VCaP (cell line): Measurements from ENCODE around the gene TTLL10.

Experiments used
- H3K27ac ChIP-seq: fragments of 450-650 bp; 2 replicates; pipeline ENCODE4 v1.5.1; 2017
- TF ChIP-seq, protein P1 (sequence below): fragments of 450-650 bp; conservative IDR thresholded peaks from 2 replicates; pipeline ENCODE4 v1.5.1; 2017; ENCODE audit warnings: mild to moderate bottlenecking, moderate library complexity

TTLL10 gene

DNA sequence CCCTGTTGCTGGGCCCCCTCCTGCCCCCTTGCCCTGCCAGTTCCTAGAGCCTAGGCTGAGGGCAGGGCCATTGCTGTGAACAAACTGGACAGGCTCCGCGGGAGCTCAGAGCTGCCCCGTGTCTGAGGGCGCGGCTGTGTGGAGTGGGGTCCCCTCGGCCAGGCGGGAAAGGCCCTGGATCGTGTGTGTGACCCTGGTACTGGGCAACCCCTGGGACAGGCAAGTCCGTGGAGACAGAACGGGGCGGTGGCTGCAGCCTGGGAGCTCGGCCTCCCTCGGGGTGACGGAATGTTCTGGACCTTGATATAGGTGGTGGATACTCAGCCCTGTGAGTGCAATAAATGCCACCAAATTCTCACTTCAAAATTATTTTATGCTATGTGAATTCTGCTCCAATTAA lies 30.0 kb upstream of the TTLL10 start:
- TF ChIP-seq, protein P1, sequence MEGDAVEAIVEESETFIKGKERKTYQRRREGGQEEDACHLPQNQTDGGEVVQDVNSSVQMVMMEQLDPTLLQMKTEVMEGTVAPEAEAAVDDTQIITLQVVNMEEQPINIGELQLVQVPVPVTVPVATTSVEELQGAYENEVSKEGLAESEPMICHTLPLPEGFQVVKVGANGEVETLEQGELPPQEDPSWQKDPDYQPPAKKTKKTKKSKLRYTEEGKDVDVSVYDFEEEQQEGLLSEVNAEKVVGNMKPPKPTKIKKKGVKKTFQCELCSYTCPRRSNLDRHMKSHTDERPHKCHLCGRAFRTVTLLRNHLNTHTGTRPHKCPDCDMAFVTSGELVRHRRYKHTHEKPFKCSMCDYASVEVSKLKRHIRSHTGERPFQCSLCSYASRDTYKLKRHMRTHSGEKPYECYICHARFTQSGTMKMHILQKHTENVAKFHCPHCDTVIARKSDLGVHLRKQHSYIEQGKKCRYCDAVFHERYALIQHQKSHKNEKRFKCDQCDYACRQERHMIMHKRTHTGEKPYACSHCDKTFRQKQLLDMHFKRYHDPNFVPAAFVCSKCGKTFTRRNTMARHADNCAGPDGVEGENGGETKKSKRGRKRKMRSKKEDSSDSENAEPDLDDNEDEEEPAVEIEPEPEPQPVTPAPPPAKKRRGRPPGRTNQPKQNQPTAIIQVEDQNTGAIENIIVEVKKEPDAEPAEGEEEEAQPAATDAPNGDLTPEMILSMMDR: no peak
- no peak overlapping the region for H3K27ac ChIP-seq

DNA sequence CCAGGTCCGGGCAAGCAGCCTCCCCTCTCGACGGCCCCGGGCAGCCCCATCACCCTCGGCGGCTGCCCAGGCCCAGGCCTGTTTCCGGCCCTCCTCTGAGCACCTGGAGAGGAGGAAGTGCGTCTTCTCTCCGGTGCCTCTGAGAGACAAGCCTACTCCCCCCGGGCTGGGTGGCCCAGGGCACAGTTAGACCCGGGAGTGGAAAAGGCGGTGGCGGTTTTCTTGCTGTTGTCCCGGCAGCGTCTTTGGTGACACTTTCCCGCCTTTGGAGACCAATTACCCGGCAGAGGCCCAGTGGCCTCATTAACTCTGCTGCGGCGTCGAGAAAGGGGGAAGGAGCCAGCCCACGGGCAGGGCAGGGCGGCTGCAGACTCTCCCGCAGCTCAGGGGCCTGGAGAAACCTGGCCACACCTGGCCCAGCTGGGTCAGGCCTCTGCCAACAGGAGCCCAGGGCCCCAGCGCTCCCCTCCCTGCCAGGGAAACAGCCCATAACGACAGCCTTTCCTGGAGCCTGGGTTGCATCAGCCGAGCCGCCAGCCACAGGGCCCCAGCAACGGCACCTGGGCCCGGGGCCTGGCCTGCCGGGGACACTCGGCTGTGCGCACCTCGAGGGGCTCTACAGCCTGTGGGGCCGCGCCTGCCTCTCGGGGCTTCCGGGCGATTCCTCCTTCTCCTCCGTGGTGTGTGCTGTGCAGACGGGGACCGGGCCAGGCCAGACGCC lies 29.4 kb upstream of the TTLL10 start:
- TF ChIP-seq, protein P1: no peak
- no peak overlapping the region for H3K27ac ChIP-seq

DNA sequence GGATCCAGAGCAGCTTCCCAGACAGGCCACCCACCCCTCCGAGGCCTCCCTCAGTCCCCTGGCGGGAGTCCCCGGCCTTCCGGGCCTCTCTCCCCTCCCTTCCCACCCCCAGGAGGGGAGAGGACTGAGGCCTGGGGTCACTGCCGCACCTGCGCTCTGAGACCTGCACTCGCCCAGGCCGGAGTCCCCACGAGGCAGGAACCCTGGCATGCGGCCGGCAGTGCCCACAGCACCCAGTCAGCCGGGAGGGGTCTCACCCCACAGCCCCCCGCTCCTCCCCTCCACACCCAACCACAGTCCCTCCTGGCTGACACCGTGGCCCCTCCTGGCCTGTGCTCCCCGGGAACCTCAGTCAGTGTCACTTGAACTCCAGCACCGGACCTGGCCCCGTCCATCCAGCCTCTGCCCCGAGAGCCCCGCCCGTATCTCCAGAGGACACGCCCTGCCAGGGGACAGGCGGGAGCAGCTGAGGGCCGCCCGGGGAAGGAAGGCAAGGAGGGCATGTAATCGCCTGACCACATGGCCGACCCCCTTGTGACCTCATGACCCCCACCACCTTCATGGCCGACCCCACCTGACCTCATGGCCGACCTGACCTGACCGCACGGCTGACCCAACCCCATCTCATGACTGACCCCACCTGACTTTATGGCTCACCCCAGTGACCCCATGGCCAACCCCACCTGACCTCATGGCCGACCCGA lies 28.7 kb upstream of the TTLL10 start:
- no peak overlapping the region for H3K27ac ChIP-seq

DNA sequence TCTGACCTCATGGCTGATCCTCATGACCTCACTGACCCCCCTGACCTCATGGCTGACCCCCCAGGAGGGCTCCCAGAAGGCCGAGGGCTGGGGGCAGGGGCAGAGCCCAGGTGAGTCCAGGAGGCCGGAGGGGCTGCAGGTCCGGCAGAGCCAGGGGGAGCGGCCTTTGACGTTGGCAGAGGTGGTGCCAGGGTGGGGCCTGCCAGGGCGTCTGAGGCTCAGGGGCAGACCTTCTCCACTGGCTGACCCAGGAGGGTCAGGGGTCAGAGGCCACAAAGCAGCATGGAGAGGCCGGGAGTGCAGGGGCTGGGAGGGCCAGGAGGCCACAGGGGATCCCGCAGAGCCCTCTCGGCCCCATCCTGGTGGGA lies 28.1 kb upstream of the TTLL10 start:
- no peak overlapping the region for H3K27ac ChIP-seq
- TF ChIP-seq, protein P1: no peak

More for the DNA sequence above, 28.7 kb upstream of the TTLL10 start:
- TF ChIP-seq, protein P1: no peak

DNA sequence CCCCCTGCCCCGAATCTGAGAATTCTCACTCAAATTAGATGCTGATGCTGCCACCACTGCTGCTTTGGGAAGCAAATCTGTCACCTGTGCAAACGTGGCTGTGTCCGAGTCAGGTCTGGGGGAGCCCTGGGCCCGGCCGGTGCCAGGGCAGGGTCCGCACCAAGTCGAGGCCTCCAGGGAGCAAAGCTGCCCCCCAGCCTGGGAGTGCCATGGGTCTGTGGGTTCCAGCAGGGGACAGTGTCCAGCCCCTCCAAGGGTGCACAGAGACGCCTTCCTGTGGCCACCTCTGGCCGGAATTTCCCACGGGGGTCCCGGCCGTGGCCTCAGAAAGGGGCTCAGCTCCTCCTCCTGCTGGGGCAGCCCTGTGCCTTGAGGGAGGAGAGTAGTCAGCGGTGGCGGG lies 27.7 kb upstream of the TTLL10 start:
- TF ChIP-seq, protein P1: no peak
- H3K27ac ChIP-seq: no peak overlapping the region

DNA sequence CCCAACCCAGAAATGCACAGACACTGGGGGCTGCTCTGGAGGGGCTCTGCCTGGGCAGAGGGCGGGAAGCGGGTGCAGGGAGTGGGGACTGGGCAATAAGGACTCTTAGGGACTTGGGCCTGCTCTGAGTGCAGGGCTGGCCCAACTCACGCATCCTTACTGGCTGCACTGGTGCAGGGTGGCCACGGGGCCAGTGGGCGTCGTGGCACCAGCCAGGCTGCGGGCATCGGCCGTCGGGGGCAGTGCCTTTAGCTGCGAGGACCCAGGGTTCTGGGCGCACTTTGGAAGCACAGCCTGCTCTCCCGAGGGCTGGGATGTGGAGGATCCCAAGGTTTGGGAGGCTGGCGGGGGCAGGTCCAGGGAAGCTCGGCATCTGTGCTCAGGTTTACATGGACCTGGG lies 27.1 kb upstream of the TTLL10 start:
- no peak overlapping the region for H3K27ac ChIP-seq
- TF ChIP-seq, protein P1: no peak

DNA sequence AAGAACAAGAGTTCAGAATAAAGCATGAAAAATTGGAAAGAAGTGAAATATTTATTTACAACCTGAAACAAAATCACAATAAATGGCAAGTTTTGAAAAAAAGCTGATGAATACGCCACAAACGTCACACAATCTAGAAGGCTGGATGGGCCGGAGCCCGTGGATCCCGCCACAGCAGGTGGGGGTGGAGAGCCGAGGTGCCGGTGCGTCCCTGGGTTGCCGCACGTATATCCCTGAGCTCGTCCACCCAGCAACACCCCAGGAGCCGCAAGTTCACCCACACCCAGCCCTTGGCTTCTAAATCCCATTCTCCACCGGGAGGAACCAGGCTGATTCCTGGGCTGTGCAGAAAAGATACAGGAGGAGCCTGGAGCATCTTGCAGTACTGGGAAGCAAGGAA lies 25.6 kb upstream of the TTLL10 start:
- no peak overlapping the region for H3K27ac ChIP-seq
- TF ChIP-seq, protein P1: no peak
